ENCODE measurements around the gene TNRC18.

The TNRC18 gene

GRCh38 chr7:5406957-5407945 lies 16.4 kb downstream of the TNRC18 start:
- no peak for DNase-seq (ENCODE audit: low read depth)
- no peak overlapping the region for H3K4me3 ChIP-seq (ENCODE audit: control insufficient read depth, low read depth, low read length)
- no peak for TF ChIP-seq CTCF (conservative IDR thresholded peaks at IDR 0.05; ENCODE audit: control insufficient read depth, insufficient read depth, low read depth, low read length)

- no peak for DNase-seq (ENCODE audit: low read depth)
- TF ChIP-seq CTCF (conservative IDR thresholded peaks at IDR 0.05; ENCODE audit: control insufficient read depth, insufficient read depth, low read depth, low read length) = no peak
These were observed 19.2 kb downstream of the TNRC18 start for GRCh38 chr7:5404421-5404826.

GRCh38 chr7:5403442-5403841 lies 20.2 kb downstream of the TNRC18 start:
- DNase-seq (ENCODE audit: low read depth) = no peak
- no peak overlapping the region for H3K4me3 ChIP-seq (ENCODE audit: control insufficient read depth, low read depth, low read length)
- TF ChIP-seq CTCF (conservative IDR thresholded peaks at IDR 0.05; ENCODE audit: control insufficient read depth, insufficient read depth, low read depth, low read length) = no peak

More at GRCh38 chr7:5404421-5404826, 19.2 kb downstream of the TNRC18 start:
- H3K4me3 ChIP-seq (ENCODE audit: control insufficient read depth, low read depth, low read length) = no peak overlapping the region

GRCh38 chr7:5397736-5398135 lies 25.9 kb downstream of the TNRC18 start:
- H3K4me3 ChIP-seq (ENCODE audit: control insufficient read depth, low read depth, low read length) = no peak overlapping the region
- DNase-seq (ENCODE audit: low read depth) = no peak
- TF ChIP-seq CTCF (conservative IDR thresholded peaks at IDR 0.05; ENCODE audit: control insufficient read depth, insufficient read depth, low read depth, low read length) = no peak

GRCh38 chr7:5396999-5397663 lies 26.5 kb downstream of the TNRC18 start:
- DNase-seq (ENCODE audit: low read depth) = peak; percentile 92
- peak overlapping the region; percentile 37 for H3K4me3 ChIP-seq (ENCODE audit: control insufficient read depth, low read depth, low read length)
- no peak for TF ChIP-seq CTCF (conservative IDR thresholded peaks at IDR 0.05; ENCODE audit: control insufficient read depth, insufficient read depth, low read depth, low read length)

GRCh38 chr7:5396542-5396941 lies 27.1 kb downstream of the TNRC18 start:
- TF ChIP-seq CTCF (conservative IDR thresholded peaks at IDR 0.05; ENCODE audit: control insufficient read depth, insufficient read depth, low read depth, low read length) = peak; percentile 2
- DNase-seq (ENCODE audit: low read depth) = peak; percentile 38
- H3K4me3 ChIP-seq (ENCODE audit: control insufficient read depth, low read depth, low read length) = peak overlapping the region; percentile 37

Data from fibroblast of mammary gland (primary cell).